Measurements from ENCODE around the gene DPY19L2.
"Not testable (repeated sequence)": the region's sequence is repeated elsewhere in the genome, so short reads cannot be mapped to it uniquely, and the experiment has no call there.

GRCh38 chr12:63654481-63654880 is 13.8 kb downstream of the DPY19L2 start:
- TF ChIP-seq CTCF (IDR thresholded peaks at IDR 0.05; ENCODE audit: low read depth, low read length, poor library complexity, severe bottlenecking); EZH2phosphoT487 (IDR thresholded peaks at IDR 0.05; ENCODE audit: borderline replicate concordance, low read length): not testable (repeated sequence)
